ENCODE results near the gene TAF3.

The TAF3 gene

GRCh38 chr10:7984325-7984724 lies 166.0 kb downstream of the TAF3 start:
- Histone ChIP-seq H3K4me1 (ENCODE audit: insufficient read depth, low read length) (no peaks in the 10 kb centered on the region), H2AFZ (ENCODE audit: low read depth, low read length) (no peak overlapping the region), H3K4me3 (ENCODE audit: low read length) (no peak overlapping the region), H3K36me3 (ENCODE audit: insufficient read depth, low read length) (peaks cover 4% of the 10 kb centered on the region), H3K27me3 (ENCODE audit: insufficient read depth, low read length) (no peaks in the 10 kb centered on the region), H3K9me3 (ENCODE audit: low read length) (peaks cover 2% of the 10 kb centered on the region)

DNA sequence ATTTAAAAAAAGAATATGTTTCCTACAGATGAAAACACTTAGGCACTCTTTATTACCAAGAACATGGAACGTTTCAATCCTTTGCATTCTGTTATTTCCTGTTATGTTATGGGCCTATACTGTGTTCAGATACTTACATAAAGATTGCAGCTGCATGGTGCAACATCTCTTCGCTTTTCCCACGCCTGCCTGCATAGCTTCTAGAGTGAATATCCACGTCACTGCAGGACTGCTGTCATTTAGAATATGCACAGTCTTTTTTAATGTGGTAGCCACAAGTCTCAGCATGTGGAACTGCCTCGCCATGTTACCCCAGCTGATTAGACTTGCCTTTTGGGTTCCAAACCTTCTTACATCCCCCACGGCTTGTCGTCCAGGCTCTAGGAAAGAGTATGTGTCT lies 166.6 kb downstream of the TAF3 start:
- peaks cover 4% of the 10 kb centered on the region for H3K36me3 ChIP-seq (ENCODE audit: insufficient read depth, low read length)

GRCh38 chr10:7986851-7987250 lies 168.5 kb downstream of the TAF3 start:
- no peak overlapping the region for H3K4me3 ChIP-seq (ENCODE audit: low read length)
- no peaks in the 10 kb centered on the region for H3K27me3 ChIP-seq (ENCODE audit: insufficient read depth, low read length)
- H2AFZ ChIP-seq (ENCODE audit: low read depth, low read length): no peak overlapping the region
- H3K4me1 ChIP-seq (ENCODE audit: insufficient read depth, low read length): no peaks in the 10 kb centered on the region
- no peaks in the 10 kb centered on the region for H3K36me3 ChIP-seq (ENCODE audit: insufficient read depth, low read length)
- no peaks in the 10 kb centered on the region for H3K9me3 ChIP-seq (ENCODE audit: low read length)

More for the DNA sequence above, 166.6 kb downstream of the TAF3 start:
- H2AFZ ChIP-seq (ENCODE audit: low read depth, low read length): no peak overlapping the region
- H3K4me1 ChIP-seq (ENCODE audit: insufficient read depth, low read length): no peaks in the 10 kb centered on the region
- no peak overlapping the region for H3K4me3 ChIP-seq (ENCODE audit: low read length)
- H3K9me3 ChIP-seq (ENCODE audit: low read length): peaks cover 2% of the 10 kb centered on the region
- H3K27me3 ChIP-seq (ENCODE audit: insufficient read depth, low read length): no peaks in the 10 kb centered on the region

- H3K4me1 ChIP-seq (ENCODE audit: insufficient read depth, low read length): no peaks in the 10 kb centered on the region
- H3K9me3 ChIP-seq (ENCODE audit: low read length): no peaks in the 10 kb centered on the region
- no peaks in the 10 kb centered on the region for H3K36me3 ChIP-seq (ENCODE audit: insufficient read depth, low read length)
- H3K27me3 ChIP-seq (ENCODE audit: insufficient read depth, low read length): no peaks in the 10 kb centered on the region
- H3K4me3 ChIP-seq (ENCODE audit: low read length): no peak overlapping the region
- no peak overlapping the region for H2AFZ ChIP-seq (ENCODE audit: low read depth, low read length)
Observed at GRCh38 chr10:7988989-7989388, 170.7 kb downstream of the TAF3 start.

DNA sequence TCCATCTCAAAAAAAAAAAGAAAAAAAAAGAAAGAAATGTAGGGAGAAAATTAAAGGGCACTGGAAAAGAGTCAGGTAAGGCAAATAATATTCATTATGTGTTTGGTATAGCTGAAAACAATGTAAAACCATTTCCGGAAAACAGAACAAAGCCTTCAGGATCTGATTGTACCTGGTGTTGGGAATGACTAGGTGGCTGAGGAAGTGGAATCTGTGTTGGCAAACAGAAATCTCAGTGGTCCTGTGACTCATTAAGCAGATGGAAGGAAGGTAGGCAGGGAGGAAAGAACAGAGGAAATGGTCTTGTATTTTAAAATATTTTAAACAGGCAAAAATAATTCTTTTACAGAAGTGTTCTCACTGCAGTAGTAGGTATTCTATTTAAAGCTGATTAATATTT lies 180.5 kb downstream of the TAF3 start:
- Histone ChIP-seq H3K27me3 (ENCODE audit: insufficient read depth, low read length) (no peaks in the 10 kb centered on the region), H2AFZ (ENCODE audit: low read depth, low read length) (no peak overlapping the region), H3K36me3 (ENCODE audit: insufficient read depth, low read length) (no peaks in the 10 kb centered on the region), H3K4me1 (ENCODE audit: insufficient read depth, low read length) (no peaks in the 10 kb centered on the region), H3K9me3 (ENCODE audit: low read length) (peaks cover 2% of the 10 kb centered on the region), H3K4me3 (ENCODE audit: low read length) (no peak overlapping the region)

DNA sequence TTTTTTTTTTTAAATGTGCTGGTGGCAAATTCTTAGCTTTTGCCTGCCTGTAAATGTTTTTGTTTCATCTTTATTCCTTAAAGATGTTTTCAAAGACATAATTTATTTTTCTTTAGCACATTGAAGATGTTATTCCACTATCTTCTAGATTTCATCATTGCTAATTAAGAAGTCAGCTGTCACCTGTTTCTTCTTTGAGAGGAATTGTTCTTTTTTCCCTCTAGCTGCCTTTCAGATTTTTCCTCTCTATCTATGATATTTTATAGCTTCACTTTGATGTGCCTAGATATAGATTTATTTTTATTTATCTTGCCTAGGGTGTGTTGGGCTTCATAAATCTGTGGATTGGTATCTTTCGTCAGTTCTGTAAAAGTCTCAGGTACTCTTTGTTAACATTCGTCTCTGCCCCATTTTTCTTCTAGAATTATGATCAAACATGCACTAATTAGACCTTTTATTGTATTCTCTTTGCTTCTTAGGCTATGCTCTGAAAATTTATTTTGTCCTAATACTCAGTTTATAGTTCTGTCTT lies 186.2 kb downstream of the TAF3 start:
- Histone ChIP-seq H3K27me3 (ENCODE audit: insufficient read depth, low read length) (no peaks in the 10 kb centered on the region), H3K9me3 (ENCODE audit: low read length) (peaks cover 2% of the 10 kb centered on the region), H3K4me1 (ENCODE audit: insufficient read depth, low read length) (no peaks in the 10 kb centered on the region), H3K36me3 (ENCODE audit: insufficient read depth, low read length) (peaks cover 5% of the 10 kb centered on the region), H2AFZ (ENCODE audit: low read depth, low read length) (no peak overlapping the region), H3K4me3 (ENCODE audit: low read length) (no peak overlapping the region)

GRCh38 chr10:8006274-8006999 lies 188.1 kb downstream of the TAF3 start:
- no peak overlapping the region for H2AFZ ChIP-seq (ENCODE audit: low read depth, low read length)
- no peak overlapping the region for H3K4me3 ChIP-seq (ENCODE audit: low read length)

DNA sequence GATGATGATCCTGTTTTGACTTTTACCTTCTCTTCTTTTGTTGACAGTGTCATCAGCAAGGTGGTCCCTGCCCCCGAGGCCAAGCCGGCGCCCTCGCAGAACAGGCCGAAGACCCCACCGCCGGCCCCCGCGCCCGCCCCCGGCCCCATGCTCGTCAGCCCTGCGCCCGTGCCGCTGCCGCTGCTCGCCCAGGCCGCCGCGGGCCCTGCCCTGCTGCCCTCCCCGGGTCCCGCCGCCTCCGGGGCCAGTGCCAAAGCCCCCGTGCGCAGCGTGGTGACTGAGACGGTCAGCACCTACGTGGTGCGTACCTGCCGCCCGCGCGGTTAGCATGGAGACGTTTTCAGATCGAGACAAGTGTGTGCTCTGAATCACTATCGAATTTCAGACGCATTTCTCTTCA lies 190.7 kb downstream of the TAF3 start:
- Histone ChIP-seq H2AFZ (ENCODE audit: low read depth, low read length) (no peak overlapping the region), H3K36me3 (ENCODE audit: insufficient read depth, low read length) (peaks cover 19% of the 10 kb centered on the region), H3K27me3 (ENCODE audit: insufficient read depth, low read length) (no peaks in the 10 kb centered on the region), H3K4me1 (ENCODE audit: insufficient read depth, low read length) (no peaks in the 10 kb centered on the region), H3K4me3 (ENCODE audit: low read length) (no peak overlapping the region), H3K9me3 (ENCODE audit: low read length) (peaks cover 2% of the 10 kb centered on the region)

More at GRCh38 chr10:8006274-8006999, 188.1 kb downstream of the TAF3 start:
- Histone ChIP-seq H3K36me3 (ENCODE audit: insufficient read depth, low read length) (peaks cover 12% of the 10 kb centered on the region), H3K27me3 (ENCODE audit: insufficient read depth, low read length) (no peaks in the 10 kb centered on the region), H3K9me3 (ENCODE audit: low read length) (peaks cover 2% of the 10 kb centered on the region), H3K4me1 (ENCODE audit: insufficient read depth, low read length) (no peaks in the 10 kb centered on the region)

GRCh38 chr10:8013006-8013405 lies 194.7 kb downstream of the TAF3 start:
- Histone ChIP-seq H3K36me3 (ENCODE audit: insufficient read depth, low read length) (peaks cover 35% of the 10 kb centered on the region), H3K4me3 (ENCODE audit: low read length) (no peak overlapping the region), H3K9me3 (ENCODE audit: low read length) (no peaks in the 10 kb centered on the region)

GRCh38 chr10:8013619-8014018 lies 195.3 kb downstream of the TAF3 start:
- H3K4me1 ChIP-seq (ENCODE audit: insufficient read depth, low read length): no peaks in the 10 kb centered on the region
- H3K36me3 ChIP-seq (ENCODE audit: insufficient read depth, low read length): peaks cover 35% of the 10 kb centered on the region
- H3K4me3 ChIP-seq (ENCODE audit: low read length): no peak overlapping the region

More at GRCh38 chr10:8013006-8013405, 194.7 kb downstream of the TAF3 start:
- no peak overlapping the region for H2AFZ ChIP-seq (ENCODE audit: low read depth, low read length)
- H3K27me3 ChIP-seq (ENCODE audit: insufficient read depth, low read length): no peaks in the 10 kb centered on the region
- no peaks in the 10 kb centered on the region for H3K4me1 ChIP-seq (ENCODE audit: insufficient read depth, low read length)

DNA sequence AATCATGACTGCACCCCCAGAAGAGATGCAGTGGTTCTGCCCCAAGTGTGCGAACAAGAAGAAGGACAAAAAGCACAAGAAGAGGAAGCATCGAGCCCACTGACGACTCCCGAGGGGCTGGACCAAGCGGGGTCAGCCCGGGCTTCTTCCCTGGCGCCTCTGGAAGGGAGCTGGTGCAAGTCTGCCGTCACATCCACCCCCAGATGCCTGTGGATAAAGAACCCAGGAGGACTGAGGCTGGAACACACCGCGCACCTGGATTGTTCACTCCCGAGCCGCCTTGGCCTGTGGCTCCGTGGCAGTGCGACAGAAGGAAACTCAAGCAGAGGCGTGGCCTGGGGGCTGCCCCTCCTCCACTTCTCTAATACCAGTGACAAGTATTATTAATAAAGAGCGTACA lies 196.3 kb downstream of the TAF3 start:
- Histone ChIP-seq H3K4me1 (ENCODE audit: insufficient read depth, low read length) (no peaks in the 10 kb centered on the region), H3K36me3 (ENCODE audit: insufficient read depth, low read length) (peaks cover 29% of the 10 kb centered on the region), H3K4me3 (ENCODE audit: low read length) (no peak overlapping the region), H3K27me3 (ENCODE audit: insufficient read depth, low read length) (no peaks in the 10 kb centered on the region), H3K9me3 (ENCODE audit: low read length) (no peaks in the 10 kb centered on the region), H2AFZ (ENCODE audit: low read depth, low read length) (no peak overlapping the region)

More at GRCh38 chr10:8013619-8014018, 195.3 kb downstream of the TAF3 start:
- Histone ChIP-seq H3K27me3 (ENCODE audit: insufficient read depth, low read length) (no peaks in the 10 kb centered on the region), H3K9me3 (ENCODE audit: low read length) (no peaks in the 10 kb centered on the region), H2AFZ (ENCODE audit: low read depth, low read length) (no peak overlapping the region)

GRCh38 chr10:8017277-8017676 lies 199.0 kb downstream of the TAF3 start:
- H3K36me3 ChIP-seq (ENCODE audit: insufficient read depth, low read length): peaks cover 23% of the 10 kb centered on the region
- no peak overlapping the region for H3K4me3 ChIP-seq (ENCODE audit: low read length)
- no peak overlapping the region for H2AFZ ChIP-seq (ENCODE audit: low read depth, low read length)

DNA sequence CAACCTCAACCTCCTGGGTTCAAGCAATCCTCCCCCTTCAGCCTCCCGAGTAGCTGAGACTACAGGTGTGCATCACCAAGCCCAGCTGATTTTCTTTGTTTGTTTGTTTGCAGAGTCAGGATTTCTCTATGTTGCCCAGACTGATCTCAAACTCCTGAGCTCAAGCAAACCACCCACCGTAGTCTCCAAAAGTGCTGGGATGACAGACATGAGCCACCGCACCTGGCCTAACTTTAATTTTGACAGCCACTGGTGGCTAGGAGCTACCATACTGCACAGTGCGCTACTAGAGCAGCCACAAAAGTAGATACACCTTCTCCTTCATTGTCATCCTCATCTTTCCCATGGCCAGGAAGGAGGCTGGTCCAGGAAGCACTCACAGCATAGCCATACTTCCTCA lies 205.0 kb downstream of the TAF3 start:
- no peaks in the 10 kb centered on the region for H3K4me1 ChIP-seq (ENCODE audit: insufficient read depth, low read length)
- no peak overlapping the region for H2AFZ ChIP-seq (ENCODE audit: low read depth, low read length)
- peaks cover 20% of the 10 kb centered on the region for H3K27me3 ChIP-seq (ENCODE audit: insufficient read depth, low read length)
- no peaks in the 10 kb centered on the region for H3K9me3 ChIP-seq (ENCODE audit: low read length)
- no peaks in the 10 kb centered on the region for H3K36me3 ChIP-seq (ENCODE audit: insufficient read depth, low read length)
- no peak overlapping the region for H3K4me3 ChIP-seq (ENCODE audit: low read length)

More at GRCh38 chr10:8017277-8017676, 199.0 kb downstream of the TAF3 start:
- Histone ChIP-seq H3K9me3 (ENCODE audit: low read length) (no peaks in the 10 kb centered on the region), H3K4me1 (ENCODE audit: insufficient read depth, low read length) (no peaks in the 10 kb centered on the region), H3K27me3 (ENCODE audit: insufficient read depth, low read length) (no peaks in the 10 kb centered on the region)

Measured in neuron (in vitro differentiated cells).